ENCODE data around the gene OBSCN. TPM values are rescaled to one million over a fixed set of nuclear protein-coding genes. Genes with fewer than 3 reads are reported as not detected.

OBSCN gene
- total RNA-seq, 2 experiments from 2014 or later: 80.8 to 82.2 TPM

DNA sequence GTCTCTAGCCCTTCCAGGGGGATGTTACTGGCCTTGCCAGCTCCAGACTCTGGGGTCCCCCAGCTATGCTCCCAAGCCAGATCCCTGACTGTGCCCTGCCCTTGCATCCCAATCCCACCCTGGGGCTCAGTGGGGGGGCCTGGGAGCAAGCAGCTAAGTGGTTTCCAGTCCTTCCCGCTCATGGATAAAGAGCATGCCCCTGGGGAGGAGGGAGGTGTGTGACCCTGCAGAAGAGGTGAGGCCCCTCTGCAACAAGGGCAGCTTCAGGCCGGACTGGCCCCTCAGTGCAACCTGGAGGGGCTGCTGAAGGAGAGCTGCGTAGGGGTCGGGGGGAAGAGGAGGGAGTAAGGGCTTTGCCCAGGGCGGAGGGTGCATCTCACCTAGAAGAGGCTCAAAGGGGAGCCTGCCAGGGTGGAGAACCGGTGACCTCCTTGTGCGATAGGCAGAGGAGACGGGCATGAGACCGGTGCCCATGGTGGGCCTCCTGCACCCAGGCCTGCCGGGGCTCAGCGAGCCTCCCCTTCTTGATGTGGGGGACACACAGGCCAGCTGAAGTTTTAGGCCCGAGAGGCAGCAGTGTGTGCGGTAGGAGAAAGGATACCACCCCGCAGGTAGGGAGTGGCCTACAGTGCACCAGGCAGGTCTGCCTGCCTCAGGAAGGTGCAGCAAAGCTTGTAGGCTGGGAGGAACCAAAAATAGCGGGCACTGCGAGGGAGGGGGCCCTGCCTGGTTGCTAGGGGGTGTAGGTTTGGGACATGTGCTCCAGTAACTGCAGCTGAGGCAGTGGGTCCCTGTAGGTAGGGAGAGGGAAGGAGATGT, 3.1 kb downstream of the OBSCN start:
- peaks cover 9% of the 10 kb centered on the region for H3K4me1 Mint-ChIP-seq (ENCODE audit: low read depth)
- DNase-seq (peak in 1 of 14 experiments; percentile 37), ATAC-seq (ENCODE audit: poor library complexity) (no peak)
- Histone ChIP-seq H3K9me3 (ENCODE audit: control insufficient read depth in 1 of 2, insufficient read depth in 1 of 2, low read length in 2 of 2) (no peaks in the 10 kb centered on the region), H3K4me3 (ENCODE audit: low read length) (no peak overlapping the region), H3K27me3 (ENCODE audit: control insufficient read depth in 1 of 2, insufficient read depth in 2 of 2, low read length in 2 of 2) (peaks cover 0 to 5% of the 10 kb centered on the region in 2 experiments), H3K4me1 (ENCODE audit: insufficient read depth, low read length) (peaks cover 22% of the 10 kb centered on the region), H3K27ac (ENCODE audit: low read depth in 1 of 2, low read length in 2 of 2) (no peak overlapping the region), H3K36me3 (ENCODE audit: insufficient read depth, low read length) (peaks cover 2% of the 10 kb centered on the region)
- peaks cover 6% of the 10 kb centered on the region for H3K36me3 Mint-ChIP-seq (ENCODE audit: low read depth)
- intact Hi-C loops (cut with DNase I, micrococcal nuclease): loop anchor here in 1 of 2 experiments (5.0 kb wide), 1 partner anchor 246 kb away; a partner anchor contains a TSS
- no peak for TF ChIP-seq CTCF (IDR thresholded peaks at IDR 0.05)
- ChIA-PET POLR2A (no interaction called here), CTCF (interaction anchor here (0.7 to 1.4 kb wide), 2 partner anchors 46 to 80 kb away, joined by 3 to 5 read pairs; no protein-coding TSS in a partner anchor)
- H3K9me3 Mint-ChIP-seq: no peaks in the 10 kb centered on the region
- H3K27ac Mint-ChIP-seq: peak overlapping the region; percentile 24
- H3K4me3 Mint-ChIP-seq: peak overlapping the region; percentile 70
- peaks cover under 1% of the 10 kb centered on the region for H3K27me3 Mint-ChIP-seq

DNA sequence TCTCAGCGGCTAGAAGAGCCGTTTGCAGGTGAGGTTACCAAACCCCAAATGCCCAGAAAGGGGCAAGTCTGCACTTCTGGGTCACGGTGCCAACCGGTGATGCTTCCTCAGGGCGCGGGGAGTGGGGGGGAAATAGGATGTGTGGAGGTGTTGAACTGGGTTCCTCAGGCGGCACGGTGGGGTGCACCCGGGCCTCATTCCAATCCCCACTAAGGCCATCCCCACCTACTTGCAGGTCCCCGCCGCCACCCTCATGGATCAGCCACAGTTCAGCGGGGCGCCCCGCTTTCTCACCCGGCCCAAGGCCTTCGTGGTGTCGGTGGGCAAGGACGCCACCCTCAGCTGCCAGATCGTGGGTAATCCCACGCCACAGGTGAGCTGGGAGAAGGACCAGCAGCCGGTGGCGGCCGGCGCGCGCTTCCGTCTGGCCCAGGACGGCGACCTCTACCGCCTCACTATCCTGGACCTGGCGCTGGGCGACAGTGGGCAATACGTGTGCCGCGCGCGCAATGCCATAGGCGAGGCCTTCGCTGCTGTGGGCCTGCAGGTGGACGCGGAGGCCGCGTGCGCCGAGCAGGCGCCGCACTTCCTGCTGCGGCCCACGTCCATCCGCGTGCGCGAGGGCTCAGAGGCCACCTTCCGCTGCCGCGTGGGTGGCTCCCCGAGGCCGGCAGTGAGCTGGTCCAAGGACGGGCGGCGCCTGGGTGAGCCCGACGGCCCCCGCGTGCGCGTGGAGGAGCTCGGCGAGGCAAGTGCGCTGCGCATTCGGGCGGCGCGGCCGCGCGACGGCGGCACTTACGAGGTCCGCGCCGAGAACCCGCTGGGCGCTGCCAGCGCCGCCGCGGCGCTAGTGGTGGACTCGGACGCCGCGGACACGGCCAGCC, 3.9 kb downstream of the OBSCN start:
- peaks cover 12% of the 10 kb centered on the region for H3K4me1 Mint-ChIP-seq (ENCODE audit: low read depth)
- no peaks in the 10 kb centered on the region for H3K27me3 Mint-ChIP-seq
- ATAC-seq (ENCODE audit: poor library complexity) (no peak), DNase-seq (peak in 1 of 14 experiments; percentile 48)
- no peak overlapping the region for H3K4me3 ChIP-seq (ENCODE audit: low read length)
- TF ChIP-seq CTCF (IDR thresholded peaks at IDR 0.05): no peak
- peak overlapping the region; percentile 70 for H3K4me3 Mint-ChIP-seq
- no peaks in the 10 kb centered on the region for H3K9me3 ChIP-seq (ENCODE audit: control insufficient read depth in 1 of 2, insufficient read depth in 1 of 2, low read length in 2 of 2)
- intact Hi-C loops (cut with DNase I, micrococcal nuclease): loop anchor here (1.0 to 5.0 kb wide), 5 partner anchors 37 to 275 kb away; partner anchors contain the start of gene RNF187 (in 1 of the 2)
- peaks cover 22% of the 10 kb centered on the region for H3K4me1 ChIP-seq (ENCODE audit: insufficient read depth, low read length)
- CTCF ChIA-PET: interaction anchor here (1.4 kb wide), 1 partner anchor 47 kb away, joined by 3 read pairs; no protein-coding TSS in a partner anchor
- H3K36me3 Mint-ChIP-seq (ENCODE audit: low read depth): peaks cover 11% of the 10 kb centered on the region
- H3K9me3 Mint-ChIP-seq: no peaks in the 10 kb centered on the region
- H3K27ac ChIP-seq (ENCODE audit: low read depth in 1 of 2, low read length in 2 of 2): no peak overlapping the region
- H3K27ac Mint-ChIP-seq: peak overlapping the region; percentile 24
- H3K36me3 ChIP-seq (ENCODE audit: insufficient read depth, low read length): peaks cover 2% of the 10 kb centered on the region
- H3K27me3 ChIP-seq (ENCODE audit: control insufficient read depth in 1 of 2, insufficient read depth in 2 of 2, low read length in 2 of 2): peaks cover 0 to 4% of the 10 kb centered on the region in 2 experiments
- POLR2A ChIA-PET: interaction anchor here (1.9 kb wide), 1 partner anchor 246 kb away, joined by 7 read pairs; a partner anchor contains a TSS

DNA sequence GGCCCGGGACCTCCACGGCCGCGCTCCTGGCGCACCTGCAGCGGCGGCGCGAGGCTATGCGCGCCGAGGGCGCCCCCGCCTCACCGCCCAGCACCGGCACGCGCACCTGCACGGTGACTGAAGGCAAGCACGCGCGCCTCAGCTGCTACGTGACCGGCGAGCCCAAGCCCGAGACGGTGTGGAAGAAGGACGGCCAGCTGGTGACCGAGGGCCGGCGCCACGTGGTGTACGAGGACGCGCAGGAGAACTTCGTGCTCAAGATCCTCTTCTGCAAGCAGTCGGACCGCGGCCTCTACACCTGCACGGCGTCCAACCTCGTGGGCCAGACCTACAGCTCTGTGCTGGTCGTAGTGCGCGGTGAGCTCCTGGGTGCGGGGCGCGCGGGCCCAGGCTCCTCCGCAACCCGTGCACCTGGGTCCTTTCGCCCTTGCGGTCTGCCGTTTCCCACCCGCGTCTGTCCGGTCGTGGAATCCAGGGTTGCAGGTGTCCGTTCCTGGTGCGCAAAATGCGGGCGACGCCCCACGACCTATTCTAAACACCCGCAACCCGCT, 4.6 kb downstream of the OBSCN start:
- peaks cover 2% of the 10 kb centered on the region for H3K36me3 ChIP-seq (ENCODE audit: insufficient read depth, low read length)
- intact Hi-C loops (cut with DNase I, micrococcal nuclease): loop anchor here (1.0 to 5.0 kb wide), 5 partner anchors 38 to 274 kb away; partner anchors contain the start of gene RNF187 (in 1 of the 2)
- peaks cover 22% of the 10 kb centered on the region for H3K4me1 ChIP-seq (ENCODE audit: insufficient read depth, low read length)
- ChIA-PET CTCF (interaction anchor here (2.1 kb wide), 1 partner anchor 47 kb away, joined by 6 read pairs; the partner anchor contains the start of gene IBA57), POLR2A (interaction anchor here (1.7 to 1.9 kb wide), 2 partner anchors 45 to 245 kb away, joined by 4 to 7 read pairs; a partner anchor contains a TSS)
- no peaks in the 10 kb centered on the region for H3K9me3 Mint-ChIP-seq
- no peak overlapping the region for H3K27ac ChIP-seq (ENCODE audit: low read depth in 1 of 2, low read length in 2 of 2)
- H3K27ac Mint-ChIP-seq: no peak overlapping the region
- peaks cover 12% of the 10 kb centered on the region for H3K4me1 Mint-ChIP-seq (ENCODE audit: low read depth)
- H3K27me3 ChIP-seq (ENCODE audit: control insufficient read depth in 1 of 2, insufficient read depth in 2 of 2, low read length in 2 of 2): no peaks in the 10 kb centered on the region
- DNase-seq (no peak), ATAC-seq (ENCODE audit: poor library complexity) (no peak)
- peaks cover 13% of the 10 kb centered on the region for H3K36me3 Mint-ChIP-seq (ENCODE audit: low read depth)
- TF ChIP-seq CTCF (IDR thresholded peaks at IDR 0.05): no peak
- H3K9me3 ChIP-seq (ENCODE audit: control insufficient read depth in 1 of 2, insufficient read depth in 1 of 2, low read length in 2 of 2): no peaks in the 10 kb centered on the region
- peak overlapping the region; percentile 92 for H3K4me3 Mint-ChIP-seq
- no peaks in the 10 kb centered on the region for H3K27me3 Mint-ChIP-seq
- H3K4me3 ChIP-seq (ENCODE audit: low read length): peak overlapping the region; percentile 64
